HG03565 (cell line): Measurements from ENCODE around the gene TMPRSS6.

Experiments
- ATAC-seq: cut with Tn5 transposase; IDR thresholded peaks from one replicate; pipeline ENCODE4 v1.9.1; 2021; ENCODE audit warnings: mild to moderate bottlenecking, moderate library complexity; ENCODE audit not compliant: unreplicated experiment

The TMPRSS6 gene

DNA sequence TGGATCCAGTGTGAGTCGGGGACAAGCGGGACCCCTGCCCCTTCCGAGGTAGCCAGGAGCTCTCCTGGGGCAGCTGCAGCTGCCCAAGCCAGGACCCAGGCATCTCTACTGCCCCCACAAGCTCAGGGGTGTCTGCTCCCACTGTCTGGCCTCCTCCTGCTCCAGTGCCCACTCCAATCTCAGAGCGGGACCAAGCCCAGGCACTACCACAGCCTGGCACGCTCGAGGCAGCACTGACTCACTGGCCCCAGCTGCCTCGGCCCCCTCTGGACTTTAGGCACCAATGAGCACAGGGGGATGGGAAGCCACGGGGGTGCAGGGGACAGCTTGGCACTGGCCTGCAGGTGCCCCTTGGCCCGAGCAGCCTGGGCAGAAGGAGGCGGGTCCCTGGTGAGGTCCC is 32.0 kb upstream of the TMPRSS6 start:
- no peak for ATAC-seq

DNA sequence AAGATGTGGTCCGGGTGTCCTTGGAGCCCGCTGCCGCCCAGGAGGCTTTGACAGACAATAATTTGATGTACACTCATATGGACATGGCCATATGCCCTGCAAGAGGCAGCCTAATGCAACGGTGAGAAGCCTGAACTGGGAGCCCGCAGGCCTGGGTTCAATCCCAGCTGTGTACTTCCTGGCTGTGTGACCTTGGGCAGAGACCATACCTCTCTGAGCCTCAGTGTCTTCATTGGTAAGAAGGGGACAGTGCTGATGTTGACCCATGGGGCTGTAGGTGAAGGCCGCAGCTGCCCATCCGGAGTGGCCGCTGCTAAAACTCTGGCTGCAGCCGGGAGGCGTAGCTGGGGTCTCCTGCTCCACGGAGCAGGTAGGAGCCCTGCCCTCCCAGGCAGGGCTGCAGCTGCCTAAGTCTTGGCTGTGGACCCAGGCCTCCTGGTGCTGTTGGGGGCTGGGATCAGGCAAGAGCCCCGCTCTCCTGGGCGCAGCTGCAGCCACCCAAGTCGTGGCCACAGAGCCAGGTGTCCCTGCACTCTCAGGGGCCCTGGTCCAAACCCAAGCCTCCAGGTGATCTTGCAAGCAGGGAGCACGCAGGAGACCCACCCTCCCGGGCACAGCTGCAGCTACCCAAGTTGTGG is 31.3 kb upstream of the TMPRSS6 start:
- ATAC-seq: no peak

DNA sequence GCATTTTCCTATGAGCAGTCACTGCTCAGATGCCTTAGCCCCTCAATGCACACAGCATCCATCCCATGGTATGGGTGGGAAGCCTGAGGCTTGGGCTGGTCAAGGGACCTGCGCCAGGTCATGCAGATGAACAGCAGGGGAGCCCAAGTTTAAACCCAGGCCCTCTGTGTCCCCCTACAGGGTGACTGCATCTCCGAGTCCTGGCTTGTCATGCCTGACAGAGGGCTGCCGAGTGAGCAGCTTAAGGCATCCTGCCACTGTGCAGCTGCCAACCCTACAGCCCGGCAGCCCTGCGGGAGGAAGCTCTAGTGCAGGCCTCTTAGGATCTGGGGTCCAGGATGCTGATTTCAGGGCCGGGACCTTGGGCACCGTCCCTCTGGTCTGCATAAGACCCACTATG is 30.2 kb upstream of the TMPRSS6 start:
- no peak for ATAC-seq

DNA sequence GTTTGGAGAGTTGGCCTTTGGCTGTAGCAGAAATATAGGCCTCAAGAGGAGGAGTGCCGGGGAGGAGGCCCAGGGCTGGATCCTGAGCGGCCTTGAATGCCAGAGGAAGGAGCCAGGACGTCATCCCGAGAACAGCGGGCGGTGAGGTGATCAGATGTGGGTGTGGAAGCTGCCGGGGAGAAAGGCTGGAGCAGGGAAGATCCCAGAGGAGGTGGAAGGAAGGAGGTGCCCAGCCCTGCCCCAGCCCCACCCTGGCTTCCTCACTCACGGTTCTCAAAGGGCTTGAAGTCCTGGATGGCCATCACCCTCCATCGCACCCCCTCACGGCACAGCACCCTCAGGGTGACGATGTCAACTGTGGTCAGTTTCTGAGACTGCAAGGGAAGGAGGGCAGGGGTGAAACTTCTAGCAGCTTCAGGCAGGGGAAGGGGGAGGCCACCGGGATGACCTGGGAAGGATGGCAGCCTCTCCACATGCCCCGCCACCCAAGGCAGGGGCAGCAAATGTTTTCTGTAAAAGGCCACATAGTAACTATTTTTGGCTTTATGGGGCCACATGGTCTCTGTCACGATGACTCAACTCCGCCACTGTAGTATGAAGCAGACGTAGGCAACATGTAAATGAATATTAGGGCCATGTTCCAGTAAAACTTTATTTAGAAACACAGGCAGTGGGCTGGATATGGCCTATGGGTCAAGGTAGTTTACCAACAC is 29.5 kb upstream of the TMPRSS6 start:
- no peak for ATAC-seq

DNA sequence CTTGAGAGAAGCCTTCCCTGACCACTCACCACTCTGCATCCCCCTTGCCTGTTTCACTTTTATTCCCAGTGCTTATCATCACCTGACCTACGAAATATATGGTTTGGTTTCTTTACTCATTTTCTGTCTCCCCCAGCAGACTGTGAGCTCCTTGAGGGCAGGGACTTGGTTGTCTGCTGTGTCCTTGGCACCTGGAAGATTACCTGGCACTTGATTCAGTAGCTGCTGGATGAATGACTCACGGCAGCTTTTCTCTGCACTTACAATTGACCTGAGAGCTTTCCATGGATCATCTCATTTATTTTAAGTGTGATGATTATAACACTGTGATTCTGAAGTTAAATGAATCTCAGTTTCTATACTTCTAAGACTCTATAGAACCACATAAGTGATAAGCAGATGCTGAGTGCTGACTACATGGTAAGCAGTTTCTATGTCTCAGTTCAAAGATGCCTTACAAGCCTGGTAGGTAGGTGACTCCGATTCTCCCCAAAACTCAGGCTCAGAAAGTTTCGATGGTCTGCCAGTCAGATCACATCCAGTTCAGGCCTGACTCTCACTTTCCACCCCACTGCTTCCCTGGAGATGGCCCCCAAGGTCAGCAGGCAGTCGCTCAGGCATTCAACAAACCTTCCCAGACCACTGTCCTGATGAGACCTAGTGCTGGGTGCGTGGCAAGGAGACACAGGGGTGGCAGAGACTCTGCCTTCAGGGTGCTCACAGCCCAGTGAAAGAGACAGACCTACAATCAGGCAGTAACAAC is 28.6 kb upstream of the TMPRSS6 start:
- no peak for ATAC-seq

DNA sequence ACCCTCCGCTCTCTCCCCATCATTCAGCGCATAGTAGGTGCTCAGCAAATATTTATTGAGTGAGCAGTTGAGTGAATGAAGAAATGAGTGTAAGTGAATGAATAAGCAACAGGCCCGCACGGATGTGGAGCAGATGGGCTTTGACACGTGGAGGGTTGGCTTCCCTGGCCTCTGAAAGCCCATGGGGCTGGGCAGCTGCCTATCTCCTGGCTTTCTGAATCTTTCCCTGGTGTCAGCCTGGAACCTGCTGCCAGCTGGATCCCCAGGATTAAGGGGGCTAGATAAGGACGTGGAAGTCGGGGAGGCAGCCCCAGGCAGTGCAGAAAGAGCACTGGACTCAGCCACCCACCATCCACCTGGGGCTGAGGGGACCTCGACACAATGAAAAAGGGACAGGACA is 27.6 kb upstream of the TMPRSS6 start:
- ATAC-seq: no peak

DNA sequence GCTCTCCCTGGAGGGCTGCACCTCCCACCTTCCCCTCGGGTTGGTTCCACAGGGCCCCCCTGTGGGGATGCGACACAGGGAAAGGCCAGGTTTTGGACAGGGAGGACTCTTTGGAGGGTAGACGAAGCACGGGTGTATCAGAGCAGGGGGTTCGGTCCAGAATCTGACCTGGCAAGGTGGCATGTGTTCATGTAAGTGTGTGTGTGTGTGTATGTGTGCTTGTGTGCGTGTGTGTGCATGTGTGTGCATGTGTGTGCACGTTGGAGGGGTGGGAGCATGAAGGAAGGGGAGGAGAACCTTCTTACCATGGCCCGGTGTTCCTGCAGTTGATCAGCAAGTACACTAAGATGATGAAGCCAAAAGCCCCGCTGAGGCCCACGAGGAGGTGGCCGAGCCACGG is 25.5 kb upstream of the TMPRSS6 start:
- no peak for ATAC-seq

DNA sequence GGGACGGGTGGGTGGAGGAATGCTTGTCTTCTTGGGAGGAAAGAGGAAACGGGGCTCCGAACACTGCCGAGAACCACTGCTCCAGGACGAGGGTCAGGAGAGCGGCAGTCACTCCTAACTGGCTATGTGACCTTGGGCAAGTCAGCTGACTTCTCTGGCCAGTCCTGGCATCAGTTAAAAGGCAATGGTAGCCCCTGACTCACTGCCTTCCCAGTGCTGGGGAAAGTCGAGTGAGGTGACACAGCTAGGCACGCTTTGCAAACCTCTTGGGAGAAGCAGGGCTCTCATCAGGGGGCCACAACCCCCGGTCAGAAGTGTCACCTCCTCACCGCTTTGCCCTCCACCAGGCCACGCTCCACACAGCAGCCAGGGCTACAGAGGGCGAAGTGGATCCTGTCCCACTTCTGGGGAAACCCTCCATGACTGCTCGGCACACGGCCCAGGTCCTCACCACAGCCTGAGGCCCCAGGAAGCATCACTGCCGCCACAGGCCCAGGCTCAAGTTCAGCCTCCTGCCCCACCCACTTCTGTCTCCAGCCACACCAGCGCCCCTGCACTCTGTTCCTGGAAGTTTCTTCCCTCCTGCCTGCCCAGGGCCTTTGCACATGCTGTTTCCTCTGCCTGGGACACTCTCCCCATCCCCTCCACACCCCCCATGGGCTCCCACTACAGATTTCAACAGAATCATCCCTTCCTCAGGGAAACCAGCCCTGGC is 23.9 kb upstream of the TMPRSS6 start:
- ATAC-seq: no peak

DNA sequence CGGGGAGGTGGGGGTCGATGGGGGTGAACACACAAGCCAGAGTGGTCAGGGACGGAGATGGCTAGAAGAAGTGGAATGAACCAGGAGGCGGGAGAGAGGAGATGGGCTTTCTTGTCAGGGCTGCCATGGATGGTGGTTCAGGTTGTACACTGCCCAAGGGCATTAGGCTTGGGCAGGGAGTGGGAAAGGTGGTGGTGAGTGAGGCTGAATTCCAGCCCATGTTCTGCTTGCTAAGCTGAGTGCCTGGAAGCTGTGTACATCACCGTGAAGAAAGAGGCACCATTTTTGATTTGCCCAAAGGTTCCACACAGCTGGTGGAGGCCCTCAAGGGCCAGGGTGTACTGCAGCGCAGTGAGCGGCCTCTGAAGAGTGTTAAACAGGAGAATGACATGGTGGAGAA is 23.3 kb upstream of the TMPRSS6 start:
- no peak for ATAC-seq

DNA sequence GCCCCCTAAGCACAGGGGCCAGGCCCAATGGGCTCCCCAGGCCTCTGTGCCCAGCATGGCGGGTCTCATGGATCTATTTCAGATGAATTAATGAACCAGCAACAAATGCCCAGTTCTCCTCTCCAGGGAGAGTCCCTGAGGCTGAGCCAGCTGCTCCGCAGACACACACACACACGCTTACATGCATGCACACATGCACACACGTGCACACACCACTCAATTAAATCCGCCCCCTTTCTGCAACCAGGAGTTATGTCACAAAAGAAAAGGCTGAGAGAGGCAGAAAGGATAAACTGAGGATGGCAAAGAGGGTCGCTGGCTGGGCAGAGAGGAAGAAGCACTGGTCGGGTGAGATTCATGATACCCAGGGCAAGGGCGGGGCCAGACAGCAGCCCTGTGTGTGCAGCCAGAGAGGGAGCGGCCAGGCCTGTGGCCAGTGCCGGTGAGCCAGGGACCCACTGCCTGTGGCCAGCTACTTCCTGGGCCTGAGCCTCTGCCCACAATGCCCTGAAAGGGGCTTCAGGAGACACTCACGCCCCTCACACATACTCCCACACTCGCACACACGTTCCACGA is 20.4 kb upstream of the TMPRSS6 start:
- ATAC-seq: no peak

DNA sequence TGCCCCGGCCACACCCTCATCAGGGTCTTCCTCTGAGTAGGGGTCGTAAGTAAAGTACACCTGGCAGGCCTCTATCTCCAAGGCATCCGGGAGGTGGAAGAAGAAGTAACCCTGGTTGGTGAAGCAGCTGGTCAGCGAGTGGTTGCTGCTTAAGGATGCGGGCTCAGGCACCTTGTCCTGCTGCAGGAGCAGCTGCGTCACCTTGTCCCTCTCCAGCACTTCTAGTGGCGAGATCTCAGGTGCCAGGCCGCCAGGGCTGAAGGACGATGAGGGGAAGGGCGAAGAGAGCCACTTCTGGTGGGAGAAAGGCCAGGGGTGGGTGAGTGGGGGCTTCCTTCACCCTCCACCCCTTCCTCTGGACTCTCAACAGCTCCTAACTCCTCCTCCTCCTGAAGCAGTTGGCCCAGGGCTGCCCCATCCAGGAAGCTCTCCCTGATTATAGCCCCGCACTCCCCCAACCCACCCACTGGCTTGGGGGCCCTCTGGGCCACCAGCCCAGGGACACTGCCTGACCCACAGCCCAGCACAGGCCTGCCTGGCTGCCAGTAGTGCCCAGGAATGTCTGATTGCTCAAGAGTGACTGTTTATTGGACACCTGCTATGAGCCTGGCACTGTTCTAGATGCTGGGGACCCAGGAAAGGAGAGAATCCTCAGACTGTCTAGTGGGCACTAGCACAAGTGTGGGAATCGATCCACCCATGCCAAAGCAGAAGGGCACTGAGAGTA is 19.2 kb upstream of the TMPRSS6 start:
- ATAC-seq: no peak

DNA sequence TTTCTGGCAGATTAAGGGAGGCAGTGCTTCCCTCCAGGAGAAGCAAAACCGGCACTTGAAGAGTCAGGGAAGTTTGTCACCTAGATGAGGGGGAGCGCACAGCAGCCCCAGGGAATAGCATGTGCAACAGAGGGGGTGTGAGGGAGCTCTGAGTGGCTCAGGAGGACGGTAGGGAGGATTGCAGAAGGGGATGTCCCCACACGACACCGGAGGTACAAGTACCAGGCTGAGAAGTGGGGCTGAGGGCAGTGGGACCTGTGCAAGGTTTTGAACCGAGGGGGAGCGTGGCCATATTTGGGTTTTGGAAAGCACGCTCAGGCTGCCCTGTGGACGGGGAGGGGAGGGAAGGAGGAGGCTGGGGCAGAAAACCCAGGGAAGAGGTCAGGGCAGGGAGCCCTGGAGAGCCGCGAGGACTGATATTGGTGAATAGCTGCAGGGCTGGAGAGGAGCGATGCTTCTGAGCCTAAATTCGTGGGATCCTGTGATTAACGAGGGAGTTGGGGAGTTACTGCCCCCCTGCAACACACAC is 17.9 kb upstream of the TMPRSS6 start:
- ATAC-seq: no peak

DNA sequence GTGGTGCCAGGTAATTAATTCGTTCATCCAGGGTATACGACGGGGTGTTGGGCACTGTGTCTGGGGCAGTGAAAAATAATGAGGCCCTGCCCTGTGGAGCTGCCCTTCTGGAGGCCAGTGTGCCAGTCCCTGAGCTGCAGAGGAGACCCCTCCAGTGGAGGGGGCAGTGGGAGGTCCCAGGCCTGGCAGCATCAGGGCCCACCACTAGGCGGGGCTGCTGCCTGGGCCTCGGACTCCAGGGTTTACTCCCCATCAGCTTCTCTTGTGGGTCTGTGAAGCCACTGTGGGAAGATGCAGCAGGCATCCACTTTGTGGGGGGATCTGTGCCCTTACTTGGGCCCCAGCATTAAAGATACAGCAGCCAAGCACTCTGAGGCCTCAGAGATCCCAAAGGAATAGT is 17.4 kb upstream of the TMPRSS6 start:
- ATAC-seq: no peak

DNA sequence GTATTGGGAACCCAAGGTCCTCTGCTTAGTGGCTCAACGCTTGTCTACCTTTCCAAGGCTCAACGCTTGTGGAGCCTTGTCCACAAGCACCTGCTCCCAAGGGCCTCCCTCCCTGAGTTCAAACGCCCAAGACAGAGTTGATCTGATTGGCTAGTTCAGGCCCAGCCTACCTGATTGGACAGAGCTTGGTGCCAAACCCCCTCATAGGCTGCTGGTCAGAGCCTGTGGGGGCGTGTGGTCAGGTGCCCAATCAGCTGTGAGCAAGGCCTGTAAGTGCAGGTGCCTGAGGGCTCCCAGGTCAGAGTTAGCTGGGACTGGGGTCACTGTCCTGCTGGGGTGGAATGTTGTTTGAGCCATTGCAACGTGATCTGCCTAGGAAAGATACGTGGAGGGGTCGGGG is 16.9 kb upstream of the TMPRSS6 start:
- no peak for ATAC-seq

DNA sequence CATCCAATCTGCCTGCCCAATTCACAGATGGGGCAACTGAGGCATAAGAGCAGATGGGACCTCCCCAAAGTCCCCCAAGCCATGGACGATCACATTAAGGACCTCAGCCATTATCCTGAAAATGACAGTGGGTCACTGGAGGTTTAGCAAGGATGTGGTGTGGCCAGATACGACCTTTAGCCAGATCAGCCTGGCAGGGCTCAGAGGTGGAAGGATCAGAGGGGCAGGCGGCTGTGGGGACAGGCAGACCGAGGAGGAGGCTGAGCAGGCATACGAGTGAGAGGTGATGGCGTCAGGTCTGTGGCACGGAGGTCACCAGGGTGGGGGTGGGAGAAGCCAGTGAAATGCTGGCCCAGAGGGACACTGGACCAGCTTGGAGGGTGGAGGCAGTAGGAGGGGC is 14.1 kb upstream of the TMPRSS6 start:
- ATAC-seq: no peak

DNA sequence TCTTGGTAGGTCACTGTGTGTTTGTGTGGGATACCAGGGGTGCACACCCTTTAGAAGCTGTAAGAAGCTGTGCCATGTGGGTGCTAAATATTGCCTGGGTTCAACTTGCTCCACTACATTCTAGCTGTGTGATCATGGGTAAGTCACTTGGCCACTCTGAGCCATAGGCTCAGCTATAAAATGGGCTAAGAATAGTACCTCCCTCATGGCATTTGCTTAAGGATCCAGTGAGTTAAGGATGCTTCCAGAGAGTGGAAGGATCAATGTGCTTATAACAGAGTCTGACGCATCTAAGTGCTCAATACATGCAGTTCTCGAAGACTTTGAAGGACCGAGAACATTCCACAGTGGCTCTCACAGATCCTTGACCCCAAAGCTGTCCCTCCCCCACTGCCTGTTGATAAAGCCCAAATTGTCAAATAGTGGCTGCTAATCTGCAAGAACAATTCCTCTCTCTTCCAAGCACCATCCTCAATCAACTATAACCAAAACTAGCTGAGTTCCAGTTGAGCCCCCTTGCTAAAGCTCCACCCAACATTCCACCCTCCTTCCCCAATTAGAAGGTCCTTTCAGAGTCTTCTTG is 13.2 kb upstream of the TMPRSS6 start:
- ATAC-seq: no peak

DNA sequence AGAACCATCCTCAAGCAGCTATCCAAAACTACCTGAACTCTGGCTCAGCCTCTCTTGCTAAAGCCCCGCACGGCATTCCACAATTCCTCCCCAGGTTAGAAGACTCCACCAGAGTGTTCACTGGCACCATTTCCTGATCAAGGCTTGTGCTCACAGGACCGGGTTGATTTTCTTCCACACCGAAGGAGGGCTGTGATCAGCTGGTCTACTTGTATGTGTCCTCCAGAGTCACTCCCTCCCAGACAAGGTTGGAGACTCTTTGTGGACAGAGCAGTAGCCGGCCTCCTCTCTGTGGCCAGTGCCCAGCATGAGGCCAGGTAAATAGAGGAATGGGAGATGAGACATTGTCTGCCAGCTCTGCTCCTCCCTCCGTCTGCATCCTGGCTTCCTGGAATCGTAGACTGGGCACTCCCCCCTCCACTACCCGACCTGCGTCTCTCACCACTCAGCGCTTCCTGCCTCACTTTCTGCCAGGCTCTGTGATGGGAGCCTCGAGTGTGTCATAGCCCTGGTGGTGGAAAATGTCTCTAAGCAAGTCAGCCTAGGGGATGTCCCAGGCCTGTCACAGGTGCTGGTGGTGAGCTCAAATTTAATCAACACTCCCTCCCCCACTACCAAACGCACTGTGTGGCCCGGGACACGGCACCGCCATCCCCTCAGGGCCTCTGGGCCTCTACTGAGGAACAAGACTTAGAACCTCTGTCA is 12.5 kb upstream of the TMPRSS6 start:
- peak; percentile 52 for ATAC-seq

DNA sequence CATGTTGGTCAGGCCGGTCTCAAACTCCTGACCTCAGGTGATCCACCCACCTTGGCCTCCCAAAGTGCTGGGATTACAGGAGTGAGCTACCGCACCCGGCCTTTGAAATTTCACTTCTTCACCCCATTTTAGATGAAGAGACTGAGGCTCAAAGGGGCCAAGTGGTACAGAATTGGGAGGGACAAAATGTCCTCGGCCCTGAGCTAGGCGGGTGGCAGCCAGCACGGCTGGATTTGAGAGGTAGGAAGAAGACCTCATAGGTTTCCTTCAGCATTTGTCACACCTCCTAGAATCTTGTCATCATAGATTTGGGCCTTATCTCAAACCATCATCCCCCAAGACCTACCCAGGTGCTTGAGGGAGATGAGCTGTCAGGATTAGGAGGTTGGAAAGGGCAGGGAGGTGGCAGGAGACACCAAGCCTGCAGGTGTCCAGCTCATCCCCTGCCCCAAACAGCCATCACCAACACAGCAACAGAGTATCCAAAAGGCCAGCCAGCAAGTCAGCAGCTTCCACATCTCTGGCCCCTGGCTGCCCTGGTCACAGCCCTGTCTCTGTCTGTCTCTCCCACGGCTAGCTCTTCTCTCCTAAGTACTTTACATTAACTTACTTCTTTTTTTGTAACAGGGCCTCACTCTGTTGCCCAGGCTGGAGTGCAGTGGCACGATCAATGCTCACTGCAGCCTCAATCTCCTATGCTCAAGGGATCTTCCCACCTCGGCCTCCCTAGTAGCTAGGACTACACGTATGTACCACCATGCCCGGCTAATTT is 11.2 kb upstream of the TMPRSS6 start:
- no peak for ATAC-seq

DNA sequence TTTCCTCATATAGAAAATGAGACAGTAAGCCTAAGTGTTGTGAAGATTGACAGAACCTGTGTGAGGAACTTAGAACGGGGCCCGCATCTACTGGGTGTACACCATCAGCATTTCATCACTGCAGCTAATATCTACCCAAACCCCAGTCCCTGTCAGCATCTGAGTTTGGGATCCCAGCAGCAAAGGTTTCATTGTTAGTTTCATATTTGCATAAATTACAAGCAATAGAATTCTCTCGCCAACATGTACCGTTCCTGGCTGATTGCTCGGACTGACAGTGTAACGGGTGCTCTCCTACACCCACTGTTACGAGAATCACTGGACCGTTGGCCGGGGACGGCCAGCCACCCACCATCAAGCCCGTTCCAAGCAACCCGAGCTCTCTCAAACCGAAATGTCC is 10.4 kb upstream of the TMPRSS6 start:
- ATAC-seq: no peak
